LNCAP (cell line): Measurements from ENCODE around the gene ALG6.

Source experiments
- CTCF ChIP-seq: fragments of 450-650 bp; IDR thresholded peaks from 2 replicates; pipeline ENCODE4 v1.5.1; 2017; ENCODE audit warnings: mild to moderate bottlenecking

Gene ALG6

GRCh38 chr1:63407002-63407401 is 39.6 kb downstream of the ALG6 start:
- no peak for TF ChIP-seq CTCF

GRCh38 chr1:63408331-63408730 is 40.9 kb downstream of the ALG6 start:
- no peak for TF ChIP-seq CTCF

GRCh38 chr1:63411066-63411465 is 43.6 kb downstream of the ALG6 start:
- no peak for TF ChIP-seq CTCF

GRCh38 chr1:63413394-63413793 is 46.0 kb downstream of the ALG6 start:
- no peak for TF ChIP-seq CTCF

- no peak for TF ChIP-seq CTCF
These were observed 47.4 kb downstream of the ALG6 start for GRCh38 chr1:63414691-63415365.

- TF ChIP-seq CTCF = no peak
These were observed 50.7 kb downstream of the ALG6 start for GRCh38 chr1:63418101-63418500.

- no peak for TF ChIP-seq CTCF
These were observed 56.2 kb downstream of the ALG6 start for GRCh38 chr1:63423649-63424048.

GRCh38 chr1:63428815-63429214 is 61.4 kb downstream of the ALG6 start:
- TF ChIP-seq CTCF = no peak
